Colonic mucosa (tissue), 4 donors: Measurements from ENCODE around the gene FBLN1. TPM values are rescaled to one million over a fixed set of nuclear protein-coding genes. Genes with fewer than 3 reads are reported as not detected.

ENCODE experiments used
- DNase-seq: peaks from one replicate; pipeline ENCODE4 v3.0.0-alpha.2; 2020
- H3K27ac ChIP-seq: fragments of 200-600 bp; one replicate; pipeline ENCODE4 v1.8.0; 2021
- H3K27me3 ChIP-seq: fragments of 200-600 bp; one replicate; pipeline ENCODE4 v1.8.0; 2021
- H3K36me3 ChIP-seq: fragments of 200-600 bp; one replicate; pipeline ENCODE4 v1.8.0; 2021
- H3K4me1 ChIP-seq: fragments of 200-600 bp; one replicate; pipeline ENCODE4 v1.8.0; 2021; ENCODE audit warnings: mild to moderate bottlenecking
- H3K4me3 ChIP-seq: fragments of 200-600 bp; one replicate; pipeline ENCODE4 v1.8.0; 2021
- H3K9ac ChIP-seq, 2 donors: one replicate each; pipeline ENCODE4 v1.7.0; 2013; ENCODE audit warnings: control low read depth in 2 of 2, low read depth in 2 of 2, low read length in 2 of 2
- H3K9me3 ChIP-seq: fragments of 200-600 bp; one replicate; pipeline ENCODE4 v1.8.0; 2021
- intact Hi-C: fragments of 100-400 bp; cut with DNase I; formaldehyde crosslinking; loops from one replicate; pipeline ENCODE4 v1.14.1; 2022
- total RNA-seq, 2 donors: library from RNA; stranded (reverse); fragmentation: NEBNext Ultra II Directional in 1 of 2; extraction: Animal tissue kit (Norgen Biotek cat#: 25700) in 1 of 2; gene quantifications; one replicate each; pipeline ENCODE4 v1.2.1, GENCODE V29; 2021
- TF ChIP-seq, protein P1 (sequence below): fragments of 200-600 bp; IDR thresholded peaks from one replicate; pipeline ENCODE4 v1.8.0; 2022; ENCODE audit warnings: antibody characterized with exemption, mild to moderate bottlenecking
- donor health status: healthy.
- donor health status: DM: no; HTN: no; CAD: no.
- donor health status: DM: no; HTN: no; CAD: no.

The FBLN1 gene
- total RNA-seq, 2 donors from 2014 or later, result 41.6 to 65.5 TPM

DNA sequence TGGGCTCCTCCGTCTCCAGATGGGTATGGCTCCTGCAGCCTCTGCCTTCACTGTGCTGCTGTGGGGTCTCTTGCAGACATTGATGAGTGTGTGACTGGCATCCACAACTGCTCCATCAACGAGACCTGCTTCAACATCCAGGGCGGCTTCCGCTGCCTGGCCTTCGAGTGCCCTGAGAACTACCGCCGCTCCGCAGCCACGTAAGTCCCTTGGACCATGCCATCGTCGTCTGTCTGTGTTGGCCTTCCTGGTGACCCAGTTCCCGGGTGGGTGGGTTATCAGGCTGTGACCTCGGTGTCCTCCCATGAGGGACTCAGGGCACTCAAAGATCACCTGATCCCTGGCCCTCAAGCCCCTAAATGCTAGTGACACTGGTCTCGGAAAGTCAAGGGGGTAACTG is 47.7 kb downstream of the FBLN1 start:
- DNase-seq, result no peak
- intact Hi-C loops, result loop anchor here (5.0 to 10.0 kb wide), 3 partner anchors 108 to 283 kb away; no protein-coding TSS in a partner anchor
- H3K4me1 ChIP-seq, result no peaks in the 10 kb centered on the region
- H3K27me3 ChIP-seq, result no peaks in the 10 kb centered on the region
- H3K27ac ChIP-seq, result no peak overlapping the region
- no peaks in the 10 kb centered on the region for H3K9me3 ChIP-seq
- H3K9ac ChIP-seq, result peak overlapping the region in 1 of 2 donors; percentile 21
- no peak overlapping the region for H3K4me3 ChIP-seq
- H3K36me3 ChIP-seq, result no peaks in the 10 kb centered on the region
- TF ChIP-seq, protein P1, sequence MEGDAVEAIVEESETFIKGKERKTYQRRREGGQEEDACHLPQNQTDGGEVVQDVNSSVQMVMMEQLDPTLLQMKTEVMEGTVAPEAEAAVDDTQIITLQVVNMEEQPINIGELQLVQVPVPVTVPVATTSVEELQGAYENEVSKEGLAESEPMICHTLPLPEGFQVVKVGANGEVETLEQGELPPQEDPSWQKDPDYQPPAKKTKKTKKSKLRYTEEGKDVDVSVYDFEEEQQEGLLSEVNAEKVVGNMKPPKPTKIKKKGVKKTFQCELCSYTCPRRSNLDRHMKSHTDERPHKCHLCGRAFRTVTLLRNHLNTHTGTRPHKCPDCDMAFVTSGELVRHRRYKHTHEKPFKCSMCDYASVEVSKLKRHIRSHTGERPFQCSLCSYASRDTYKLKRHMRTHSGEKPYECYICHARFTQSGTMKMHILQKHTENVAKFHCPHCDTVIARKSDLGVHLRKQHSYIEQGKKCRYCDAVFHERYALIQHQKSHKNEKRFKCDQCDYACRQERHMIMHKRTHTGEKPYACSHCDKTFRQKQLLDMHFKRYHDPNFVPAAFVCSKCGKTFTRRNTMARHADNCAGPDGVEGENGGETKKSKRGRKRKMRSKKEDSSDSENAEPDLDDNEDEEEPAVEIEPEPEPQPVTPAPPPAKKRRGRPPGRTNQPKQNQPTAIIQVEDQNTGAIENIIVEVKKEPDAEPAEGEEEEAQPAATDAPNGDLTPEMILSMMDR, result no peak

- no peaks in the 10 kb centered on the region for H3K4me1 ChIP-seq
- DNase-seq, result no peak
- H3K9me3 ChIP-seq, result no peaks in the 10 kb centered on the region
- no peak overlapping the region for H3K4me3 ChIP-seq
- TF ChIP-seq, protein P1, result no peak
- no peaks in the 10 kb centered on the region for H3K27me3 ChIP-seq
- peak overlapping the region in 1 of 2 donors; percentile 21 for H3K9ac ChIP-seq
- peak overlapping the region; percentile 37 for H3K27ac ChIP-seq
- intact Hi-C loops, result loop anchor here (5.0 to 10.0 kb wide), 3 partner anchors 109 to 284 kb away; no protein-coding TSS in a partner anchor
- H3K36me3 ChIP-seq, result no peaks in the 10 kb centered on the region
Measured at GRCh38 chr22:45550891-45551290, 48.2 kb downstream of the FBLN1 start.

DNA sequence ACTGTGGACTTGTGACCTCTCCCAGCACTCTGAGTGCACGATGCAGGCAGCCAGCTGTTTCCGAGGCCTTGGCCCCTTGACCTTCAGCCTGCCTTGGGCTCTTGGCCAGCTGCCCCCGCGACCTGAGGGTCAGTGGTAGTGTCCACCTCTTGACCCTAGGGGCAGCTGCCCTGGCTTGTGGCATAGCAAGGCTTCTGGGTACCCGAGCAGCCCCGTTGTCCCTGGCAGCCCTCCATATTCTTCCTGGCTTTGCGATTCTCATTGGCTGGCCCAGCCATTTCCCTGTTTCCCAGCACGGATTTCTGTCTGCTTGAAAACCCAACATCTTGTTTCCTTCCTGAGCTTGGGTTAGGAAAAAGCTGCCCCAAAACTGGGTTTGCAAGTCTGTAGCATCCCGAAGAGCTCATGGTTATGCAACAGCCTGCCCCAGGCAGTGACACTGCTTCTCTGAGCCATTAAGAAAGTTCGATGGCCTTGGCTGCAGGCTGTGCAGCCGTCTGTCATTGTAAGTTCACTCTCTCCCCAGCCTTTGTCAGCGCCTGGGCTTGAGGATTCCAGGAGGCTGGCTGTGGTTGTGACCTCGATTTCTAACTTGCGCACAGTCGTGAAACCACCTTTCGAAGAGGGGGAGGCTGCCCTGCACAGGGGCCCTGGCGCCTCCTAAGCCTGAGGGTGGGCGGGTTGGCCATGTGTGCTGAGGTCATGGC is 48.8 kb downstream of the FBLN1 start:
- H3K36me3 ChIP-seq, result no peaks in the 10 kb centered on the region
- H3K27ac ChIP-seq, result peak overlapping the region; percentile 37
- no peaks in the 10 kb centered on the region for H3K27me3 ChIP-seq
- DNase-seq, result no peak
- no peaks in the 10 kb centered on the region for H3K4me1 ChIP-seq
- H3K9ac ChIP-seq, result peak overlapping the region in 1 of 2 donors; percentile 1
- intact Hi-C loops, result loop anchor here (5.0 to 10.0 kb wide), 3 partner anchors 109 to 284 kb away; no protein-coding TSS in a partner anchor
- no peak overlapping the region for H3K4me3 ChIP-seq
- TF ChIP-seq, protein P1, result no peak
- no peaks in the 10 kb centered on the region for H3K9me3 ChIP-seq

- Histone ChIP-seq H3K9ac (peak overlapping the region in 1 of 2 donors; percentile 1), H3K9me3 (no peaks in the 10 kb centered on the region), H3K36me3 (no peaks in the 10 kb centered on the region), H3K27me3 (no peaks in the 10 kb centered on the region), H3K4me3 (no peak overlapping the region), H3K27ac (peak overlapping the region; percentile 37), H3K4me1 (no peaks in the 10 kb centered on the region)
- intact Hi-C loops, result loop anchor here (5.0 to 10.0 kb wide), 3 partner anchors 110 to 285 kb away; no protein-coding TSS in a partner anchor
- TF ChIP-seq, protein P1, result no peak
- DNase-seq, result no peak
Measured at GRCh38 chr22:45552017-45552411, 49.3 kb downstream of the FBLN1 start.

- no peaks in the 10 kb centered on the region for H3K36me3 ChIP-seq
- peak overlapping the region in 1 of 2 donors; percentile 0 for H3K9ac ChIP-seq
- peak overlapping the region; percentile 37 for H3K27ac ChIP-seq
- H3K4me1 ChIP-seq, result no peaks in the 10 kb centered on the region
- H3K27me3 ChIP-seq, result no peaks in the 10 kb centered on the region
- H3K9me3 ChIP-seq, result no peaks in the 10 kb centered on the region
- peak; percentile 41 for DNase-seq
- TF ChIP-seq, protein P1, result no peak
- intact Hi-C loops, result loop anchor here (5.0 to 10.0 kb wide), 3 partner anchors 110 to 285 kb away; no protein-coding TSS in a partner anchor
- H3K4me3 ChIP-seq, result no peak overlapping the region
Measured at GRCh38 chr22:45552580-45553350, 50.1 kb downstream of the FBLN1 start.
